Upper lobe of right lung (tissue), 1 donor: ENCODE data around the gene DCP2. TPM values are rescaled to one million over a fixed set of nuclear protein-coding genes. Genes with fewer than 3 reads are reported as not detected.

Source experiments
- ATAC-seq: fragments of 200-7000 bp; cut with Tn5 transposase; one replicate; pipeline ENCODE4 v1.9.1; 2020; ENCODE audit warnings: mild to moderate bottlenecking, moderate library complexity
- DNase-seq: peaks from one replicate; pipeline ENCODE4 v3.0.0-alpha.2; 2020
- H3K27ac ChIP-seq: fragments of 200-600 bp; one replicate; pipeline ENCODE4 v1.8.0; 2022
- H3K27me3 ChIP-seq: fragments of 200-600 bp; one replicate; pipeline ENCODE4 v1.8.0; 2022; ENCODE audit warnings: mild to moderate bottlenecking
- H3K36me3 ChIP-seq: fragments of 200-600 bp; one replicate; pipeline ENCODE4 v1.8.0; 2022
- H3K4me1 ChIP-seq: fragments of 200-600 bp; one replicate; pipeline ENCODE4 v1.8.0; 2022
- H3K4me3 ChIP-seq: fragments of 200-600 bp; one replicate; pipeline ENCODE4 v1.8.0; 2022; ENCODE audit warnings: mild to moderate bottlenecking
- H3K9me3 ChIP-seq: fragments of 200-600 bp; one replicate; pipeline ENCODE4 v1.8.0; 2022
- intact Hi-C: fragments of 100-400 bp; cut with DNase I; formaldehyde crosslinking; loops from one replicate; pipeline ENCODE4 v1.11.0; 2022
- total RNA-seq: library from RNA; stranded (reverse); fragmentation: NEBNext Ultra II Directional; extraction: Animal tissue kit (Norgen Biotek cat#: 25700); gene quantifications from one replicate; pipeline ENCODE4 v1.2.1, GENCODE V29; 2021
- TF ChIP-seq, protein P1 (sequence below): fragments of 200-600 bp; IDR thresholded peaks from one replicate; pipeline ENCODE4 v1.8.0; 2022; ENCODE audit warnings: antibody characterized with exemption
- donor health status: DM: no; HTN: yes; CAD: no; lungs with severe emphysema.

Gene DCP2
- total RNA-seq, 1 donor from 2014 or later = 51.1 TPM

DNA sequence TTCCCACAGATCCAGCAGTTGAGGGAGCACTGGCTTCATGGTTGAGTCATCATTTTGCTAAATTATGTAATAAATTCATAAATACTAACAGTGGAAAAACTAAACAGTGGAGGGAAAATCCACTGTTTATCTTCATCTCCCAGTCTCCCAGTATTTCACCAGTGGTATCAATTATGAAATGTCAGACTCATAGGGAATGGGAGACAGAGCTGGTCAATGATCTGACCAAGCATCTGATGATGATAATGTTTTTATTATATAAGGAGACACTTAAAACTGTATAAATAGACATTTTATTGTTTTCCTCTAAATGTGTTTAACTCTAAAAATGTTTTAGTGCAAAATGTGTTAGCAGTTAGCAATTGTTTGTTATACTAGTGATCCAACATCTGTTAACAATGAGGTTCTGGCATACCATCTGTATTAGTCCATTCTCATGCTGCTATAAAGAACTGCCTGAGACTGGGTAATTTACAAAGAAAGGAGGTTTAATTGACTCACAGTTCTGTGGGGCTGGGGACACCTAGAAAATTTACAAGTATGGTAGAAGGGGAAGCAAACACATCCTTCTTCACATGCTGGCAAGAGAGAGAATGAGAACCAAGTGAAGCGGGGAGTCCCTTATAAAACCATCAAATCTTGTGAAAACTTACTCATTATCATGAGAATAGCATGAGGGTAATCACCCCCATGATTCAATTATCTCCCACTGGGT is 42.8 kb upstream of the DCP2 start:
- intact Hi-C loops = no loop called here
- no peak overlapping the region for H3K4me3 ChIP-seq
- peaks cover 6% of the 10 kb centered on the region for H3K4me1 ChIP-seq
- H3K27ac ChIP-seq = no peak overlapping the region
- DNase-seq = no peak
- no peak for ATAC-seq
- TF ChIP-seq, protein P1, sequence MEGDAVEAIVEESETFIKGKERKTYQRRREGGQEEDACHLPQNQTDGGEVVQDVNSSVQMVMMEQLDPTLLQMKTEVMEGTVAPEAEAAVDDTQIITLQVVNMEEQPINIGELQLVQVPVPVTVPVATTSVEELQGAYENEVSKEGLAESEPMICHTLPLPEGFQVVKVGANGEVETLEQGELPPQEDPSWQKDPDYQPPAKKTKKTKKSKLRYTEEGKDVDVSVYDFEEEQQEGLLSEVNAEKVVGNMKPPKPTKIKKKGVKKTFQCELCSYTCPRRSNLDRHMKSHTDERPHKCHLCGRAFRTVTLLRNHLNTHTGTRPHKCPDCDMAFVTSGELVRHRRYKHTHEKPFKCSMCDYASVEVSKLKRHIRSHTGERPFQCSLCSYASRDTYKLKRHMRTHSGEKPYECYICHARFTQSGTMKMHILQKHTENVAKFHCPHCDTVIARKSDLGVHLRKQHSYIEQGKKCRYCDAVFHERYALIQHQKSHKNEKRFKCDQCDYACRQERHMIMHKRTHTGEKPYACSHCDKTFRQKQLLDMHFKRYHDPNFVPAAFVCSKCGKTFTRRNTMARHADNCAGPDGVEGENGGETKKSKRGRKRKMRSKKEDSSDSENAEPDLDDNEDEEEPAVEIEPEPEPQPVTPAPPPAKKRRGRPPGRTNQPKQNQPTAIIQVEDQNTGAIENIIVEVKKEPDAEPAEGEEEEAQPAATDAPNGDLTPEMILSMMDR = no peak
- H3K36me3 ChIP-seq = no peaks in the 10 kb centered on the region
- H3K9me3 ChIP-seq = no peaks in the 10 kb centered on the region
- no peaks in the 10 kb centered on the region for H3K27me3 ChIP-seq

DNA sequence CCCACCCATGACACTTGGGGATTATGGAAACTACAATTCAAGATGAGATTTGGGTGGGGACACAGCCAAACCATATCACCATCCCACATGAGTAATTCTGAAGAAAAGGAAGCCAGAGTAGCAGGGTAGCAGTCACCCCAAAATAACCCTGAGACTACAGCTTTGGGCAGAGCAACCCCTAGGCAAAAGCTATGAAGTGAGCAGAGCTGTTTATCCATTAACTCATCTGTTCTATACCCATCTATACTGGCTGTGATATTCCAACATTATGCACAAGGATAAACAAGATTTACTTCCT is 42.3 kb upstream of the DCP2 start:
- DNase-seq = no peak

DNA sequence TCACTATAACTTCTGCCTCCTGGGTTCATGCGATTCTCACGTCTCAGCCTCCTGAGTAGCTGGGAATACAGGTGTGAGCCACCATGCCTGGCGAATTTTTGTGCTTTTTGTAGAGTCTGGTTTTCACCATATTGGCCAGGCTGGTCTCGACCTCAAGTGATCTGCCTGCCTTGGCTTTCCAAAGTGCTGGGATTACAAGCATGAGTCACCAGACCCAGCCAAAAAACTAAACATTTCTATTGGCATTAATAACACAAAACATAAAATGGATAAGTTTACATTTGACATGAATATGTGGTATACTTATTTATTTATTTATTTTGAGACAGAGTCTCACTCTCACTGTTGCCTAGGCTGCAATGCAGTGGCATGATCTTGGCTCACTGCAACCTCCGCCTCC is 40.9 kb upstream of the DCP2 start:
- no peaks in the 10 kb centered on the region for H3K36me3 ChIP-seq
- H3K9me3 ChIP-seq = no peaks in the 10 kb centered on the region

More for the DNA sequence above, 42.3 kb upstream of the DCP2 start:
- intact Hi-C loops = no loop called here
- TF ChIP-seq, protein P1 = no peak
- Histone ChIP-seq H3K27me3 (no peaks in the 10 kb centered on the region), H3K27ac (no peak overlapping the region), H3K4me3 (no peak overlapping the region), H3K36me3 (no peaks in the 10 kb centered on the region), H3K9me3 (no peaks in the 10 kb centered on the region), H3K4me1 (peaks cover 4% of the 10 kb centered on the region)
- ATAC-seq = no peak

DNA sequence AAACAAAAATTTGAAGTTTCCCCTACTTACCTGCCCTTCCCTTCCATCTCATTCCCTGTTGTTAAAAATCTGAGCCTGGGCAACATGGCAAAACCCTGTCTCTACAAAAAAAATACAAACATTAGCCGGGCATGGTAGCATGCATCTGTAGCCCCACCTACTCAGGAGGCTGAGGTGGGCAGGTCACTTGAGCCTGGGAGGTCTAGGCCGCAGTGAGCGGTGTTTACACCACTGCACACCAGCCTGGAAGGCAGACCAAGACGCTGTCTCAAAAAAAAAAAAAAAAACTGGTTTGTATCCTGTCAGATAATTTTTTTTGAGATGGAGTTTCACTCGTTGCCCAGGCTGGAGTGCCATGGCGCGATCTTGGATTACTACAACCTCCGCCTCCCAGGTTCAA is 38.3 kb upstream of the DCP2 start:
- TF ChIP-seq, protein P1 = no peak
- ATAC-seq (no peak), DNase-seq (no peak)
- no peak overlapping the region for H3K4me3 ChIP-seq
- H3K27me3 ChIP-seq = no peaks in the 10 kb centered on the region
- no peak overlapping the region for H3K27ac ChIP-seq
- no peaks in the 10 kb centered on the region for H3K9me3 ChIP-seq
- H3K4me1 ChIP-seq = no peaks in the 10 kb centered on the region
- H3K36me3 ChIP-seq = no peaks in the 10 kb centered on the region
- intact Hi-C loops = no loop called here

More for the DNA sequence above, 40.9 kb upstream of the DCP2 start:
- DNase-seq = no peak
- TF ChIP-seq, protein P1 = no peak
- Histone ChIP-seq H3K27me3 (no peaks in the 10 kb centered on the region), H3K4me1 (no peaks in the 10 kb centered on the region), H3K27ac (no peak overlapping the region), H3K4me3 (no peak overlapping the region)
- no peak for ATAC-seq
- intact Hi-C loops = no loop called here

DNA sequence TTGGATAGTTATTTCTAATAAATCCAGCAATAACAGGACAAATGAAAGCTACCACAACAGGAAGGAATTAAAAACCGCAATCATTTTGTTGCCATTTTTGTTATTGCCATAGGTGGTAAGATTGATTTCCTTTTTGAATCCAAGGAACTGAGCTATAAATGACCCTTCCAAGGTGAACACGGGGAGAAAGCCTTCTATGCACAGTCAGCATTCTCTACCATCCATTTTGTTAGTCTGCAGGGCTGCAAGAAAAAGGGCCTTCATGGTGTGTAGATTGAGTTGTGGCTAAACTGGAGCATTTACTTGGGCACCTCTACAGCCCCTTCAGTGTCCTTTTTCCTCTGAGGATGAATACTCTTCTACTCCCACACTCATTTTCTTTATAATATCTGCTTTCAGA is 35.9 kb upstream of the DCP2 start:
- Histone ChIP-seq H3K36me3 (no peaks in the 10 kb centered on the region), H3K9me3 (no peaks in the 10 kb centered on the region), H3K27me3 (no peaks in the 10 kb centered on the region), H3K4me1 (no peaks in the 10 kb centered on the region), H3K4me3 (no peak overlapping the region), H3K27ac (no peak overlapping the region)
- intact Hi-C loops = no loop called here
- ATAC-seq = no peak
- TF ChIP-seq, protein P1 = no peak
- DNase-seq = no peak

DNA sequence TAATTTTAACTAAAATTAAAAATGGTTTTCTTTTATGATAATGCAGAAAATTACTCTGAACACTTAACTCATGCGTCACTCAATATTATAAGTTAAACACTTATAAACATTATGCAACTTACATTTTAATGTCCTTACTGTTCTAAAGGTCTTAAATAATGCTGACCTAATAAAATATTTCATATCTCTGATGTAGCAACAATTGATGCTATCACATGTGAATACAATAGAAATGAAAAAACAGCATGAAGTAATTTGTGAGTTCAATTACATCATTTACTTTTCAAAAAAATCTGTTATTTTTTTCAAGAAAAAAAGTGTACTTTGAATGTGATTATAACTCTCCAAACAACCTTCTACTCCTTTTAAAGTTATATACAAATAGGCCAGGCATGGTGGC is 28.1 kb upstream of the DCP2 start:
- Histone ChIP-seq H3K27ac (no peak overlapping the region), H3K9me3 (no peaks in the 10 kb centered on the region), H3K27me3 (no peaks in the 10 kb centered on the region), H3K4me3 (no peak overlapping the region), H3K36me3 (no peaks in the 10 kb centered on the region), H3K4me1 (no peaks in the 10 kb centered on the region)
- TF ChIP-seq, protein P1 = no peak
- no peak for DNase-seq
- ATAC-seq = no peak
- intact Hi-C loops = no loop called here
